ENCODE results near the gene CCDC177. TPM values are rescaled to one million over a fixed set of nuclear protein-coding genes. Genes with fewer than 3 reads are reported as not detected.

Gene CCDC177
- total RNA-seq, 3 donors from 2014 or later (not counting 1 experiment from before 2014, with no cell fraction given): not detected

DNA sequence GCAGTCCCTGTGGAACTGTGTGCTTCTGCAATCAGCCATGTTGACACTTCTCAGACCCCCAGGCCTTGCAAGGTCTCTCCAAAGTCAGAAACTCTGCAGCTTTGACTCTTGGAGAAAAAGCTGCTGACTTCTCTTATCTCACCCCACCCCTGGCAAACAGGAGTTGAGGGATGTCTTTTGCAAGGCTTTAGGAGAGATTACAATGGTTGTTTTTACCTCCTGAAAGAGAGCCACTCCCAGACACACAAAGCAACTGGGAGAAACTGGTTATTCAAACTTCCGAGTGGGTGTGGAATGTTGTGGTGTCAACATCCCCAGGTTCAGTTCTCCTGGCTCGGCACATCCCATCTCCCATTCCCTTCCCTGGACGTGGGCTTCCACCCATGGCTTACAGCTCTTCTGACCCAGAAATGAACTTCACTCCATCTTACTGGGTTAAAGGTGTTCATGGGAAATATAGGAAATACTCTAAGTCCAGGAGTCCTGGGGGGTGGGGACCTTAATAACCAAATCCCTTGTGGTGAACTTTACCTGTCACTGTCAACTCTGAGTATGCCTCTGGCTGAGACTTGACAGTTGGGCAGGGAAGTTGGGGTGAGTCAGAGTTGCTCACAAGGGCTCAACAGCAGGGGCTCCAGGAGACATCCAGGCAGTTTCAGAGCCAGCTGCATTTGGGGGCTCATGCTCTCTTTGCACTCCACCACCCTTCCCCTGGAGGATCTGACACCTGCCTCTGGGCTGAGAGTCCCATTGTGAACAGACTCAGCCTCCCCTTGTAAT is 41.9 kb downstream of the CCDC177 start:
- Histone ChIP-seq H3K27me3 (ENCODE audit: control insufficient read depth, insufficient read depth, low read length) (no peaks in the 10 kb centered on the region), H3K9me3 (ENCODE audit: control insufficient read depth, insufficient read depth, low read length) (no peaks in the 10 kb centered on the region), H3K36me3 (ENCODE audit: control insufficient read depth, insufficient read depth, low read length) (no peaks in the 10 kb centered on the region), H3K4me1 (ENCODE audit: control insufficient read depth, insufficient read depth, low read length) (no peaks in the 10 kb centered on the region), H3K27ac (ENCODE audit: low read length) (no peak overlapping the region), H3K4me3 (ENCODE audit: low read length) (no peak overlapping the region)
- Mint-ChIP-seq H3K4me3 (no peak overlapping the region), H3K27ac (no peak overlapping the region), H3K9me3 (no peaks in the 10 kb centered on the region), H3K36me3 (no peaks in the 10 kb centered on the region), H3K4me1 (no peaks in the 10 kb centered on the region), H3K27me3 (ENCODE audit: low read depth in 2 of 2) (peaks cover 13 to 38% of the 10 kb centered on the region in 2 donors)
- intact Hi-C loops (cut with micrococcal nuclease): no loop called here
- TF ChIP-seq, protein P1, sequence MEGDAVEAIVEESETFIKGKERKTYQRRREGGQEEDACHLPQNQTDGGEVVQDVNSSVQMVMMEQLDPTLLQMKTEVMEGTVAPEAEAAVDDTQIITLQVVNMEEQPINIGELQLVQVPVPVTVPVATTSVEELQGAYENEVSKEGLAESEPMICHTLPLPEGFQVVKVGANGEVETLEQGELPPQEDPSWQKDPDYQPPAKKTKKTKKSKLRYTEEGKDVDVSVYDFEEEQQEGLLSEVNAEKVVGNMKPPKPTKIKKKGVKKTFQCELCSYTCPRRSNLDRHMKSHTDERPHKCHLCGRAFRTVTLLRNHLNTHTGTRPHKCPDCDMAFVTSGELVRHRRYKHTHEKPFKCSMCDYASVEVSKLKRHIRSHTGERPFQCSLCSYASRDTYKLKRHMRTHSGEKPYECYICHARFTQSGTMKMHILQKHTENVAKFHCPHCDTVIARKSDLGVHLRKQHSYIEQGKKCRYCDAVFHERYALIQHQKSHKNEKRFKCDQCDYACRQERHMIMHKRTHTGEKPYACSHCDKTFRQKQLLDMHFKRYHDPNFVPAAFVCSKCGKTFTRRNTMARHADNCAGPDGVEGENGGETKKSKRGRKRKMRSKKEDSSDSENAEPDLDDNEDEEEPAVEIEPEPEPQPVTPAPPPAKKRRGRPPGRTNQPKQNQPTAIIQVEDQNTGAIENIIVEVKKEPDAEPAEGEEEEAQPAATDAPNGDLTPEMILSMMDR (IDR thresholded peaks at IDR 0.05): no peak
- no CpG with 5 or more reads among the region's 3 CpGs for WGBS (ENCODE audit: insufficient coverage)
- DNase-seq (no peak), ATAC-seq (no peak)

DNA sequence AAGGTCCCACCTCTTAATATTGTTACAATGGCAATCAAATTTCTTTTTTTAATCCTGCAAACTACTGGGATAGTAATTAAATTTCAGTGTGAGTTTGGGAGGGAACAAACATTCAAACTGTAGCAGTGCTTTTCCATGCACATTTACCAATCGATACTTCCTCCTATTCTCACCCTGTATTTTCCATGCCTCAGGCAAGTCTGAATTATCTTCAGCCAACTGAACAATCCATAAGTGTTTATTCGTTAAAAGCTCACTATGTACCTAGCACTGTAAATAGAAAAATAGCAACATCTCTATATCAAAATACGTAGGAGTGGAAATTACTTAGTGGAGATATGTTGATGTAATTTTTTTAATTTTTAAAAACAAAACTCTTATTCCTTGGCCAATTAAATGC is 43.5 kb downstream of the CCDC177 start:
- Mint-ChIP-seq H3K4me3 (no peak overlapping the region), H3K27me3 (ENCODE audit: low read depth in 2 of 2) (peaks cover 10 to 25% of the 10 kb centered on the region in 2 donors), H3K4me1 (no peaks in the 10 kb centered on the region), H3K36me3 (no peaks in the 10 kb centered on the region), H3K27ac (no peak overlapping the region), H3K9me3 (no peaks in the 10 kb centered on the region)
- Histone ChIP-seq H3K36me3 (ENCODE audit: control insufficient read depth, insufficient read depth, low read length) (no peaks in the 10 kb centered on the region), H3K9me3 (ENCODE audit: control insufficient read depth, insufficient read depth, low read length) (no peaks in the 10 kb centered on the region), H3K27me3 (ENCODE audit: control insufficient read depth, insufficient read depth, low read length) (no peaks in the 10 kb centered on the region), H3K27ac (ENCODE audit: low read length) (no peak overlapping the region), H3K4me1 (ENCODE audit: control insufficient read depth, insufficient read depth, low read length) (no peaks in the 10 kb centered on the region), H3K4me3 (ENCODE audit: low read length) (no peak overlapping the region)
- DNase-seq (no peak), ATAC-seq (no peak)
- intact Hi-C loops (cut with micrococcal nuclease): no loop called here
- TF ChIP-seq, protein P1 (IDR thresholded peaks at IDR 0.05): no peak
- 50% methylated on average over 1 of the region's 3 CpGs for WGBS (ENCODE audit: insufficient coverage)

DNA sequence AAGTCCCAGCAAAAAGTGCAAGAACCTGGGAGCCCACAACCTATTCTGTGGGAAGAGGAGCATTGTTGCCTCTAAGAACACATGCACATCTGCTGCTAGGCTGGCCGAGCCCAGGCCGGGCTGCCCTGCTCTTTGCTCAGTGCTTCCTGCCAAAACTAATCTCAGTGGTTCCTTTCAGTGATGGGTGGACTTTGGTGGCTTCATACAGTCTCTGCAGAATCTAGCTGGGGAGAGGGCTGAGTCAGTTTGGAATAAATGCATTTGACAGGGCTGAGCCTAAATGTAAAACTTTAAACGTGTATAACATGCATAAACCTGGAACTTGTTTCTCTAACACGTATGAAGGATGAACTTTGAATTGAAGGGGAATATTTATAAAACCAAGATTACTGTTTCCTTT is 44.6 kb downstream of the CCDC177 start:
- intact Hi-C loops (cut with micrococcal nuclease): no loop called here
- Mint-ChIP-seq H3K9me3 (no peaks in the 10 kb centered on the region), H3K36me3 (no peaks in the 10 kb centered on the region), H3K4me1 (no peaks in the 10 kb centered on the region), H3K4me3 (no peak overlapping the region), H3K27ac (no peak overlapping the region), H3K27me3 (ENCODE audit: low read depth in 2 of 2) (peaks cover 7 to 15% of the 10 kb centered on the region in 2 donors)
- ATAC-seq (no peak), DNase-seq (no peak)
- TF ChIP-seq, protein P1 (IDR thresholded peaks at IDR 0.05): no peak
- H3K4me1 ChIP-seq (ENCODE audit: control insufficient read depth, insufficient read depth, low read length): no peaks in the 10 kb centered on the region
- no peaks in the 10 kb centered on the region for H3K36me3 ChIP-seq (ENCODE audit: control insufficient read depth, insufficient read depth, low read length)
- H3K27ac ChIP-seq (ENCODE audit: low read length): no peak overlapping the region
- no peaks in the 10 kb centered on the region for H3K9me3 ChIP-seq (ENCODE audit: control insufficient read depth, insufficient read depth, low read length)
- no peak overlapping the region for H3K4me3 ChIP-seq (ENCODE audit: low read length)
- no peaks in the 10 kb centered on the region for H3K27me3 ChIP-seq (ENCODE audit: control insufficient read depth, insufficient read depth, low read length)
- 81% methylated on average over 3 of the region's 4 CpGs for WGBS (ENCODE audit: insufficient coverage)

DNA sequence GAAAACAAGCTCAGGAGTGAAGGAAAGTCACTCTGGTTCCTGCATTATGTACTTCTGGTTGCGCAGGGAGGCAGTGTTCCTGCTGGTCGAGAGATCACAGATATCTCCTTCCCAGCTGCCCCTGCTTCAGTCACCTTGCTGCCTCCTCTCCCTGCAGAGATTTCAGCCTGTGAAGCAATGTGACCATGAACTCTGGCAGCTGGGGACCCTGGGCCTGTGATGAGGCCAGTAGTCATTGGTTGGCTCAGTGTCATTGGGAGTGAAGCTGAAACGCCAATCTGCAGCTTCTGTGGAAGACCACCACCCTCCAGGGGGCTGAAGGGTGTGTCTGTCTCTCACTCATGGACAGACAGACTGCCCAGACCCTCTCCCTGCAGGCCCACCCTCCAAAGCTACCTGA is 45.1 kb downstream of the CCDC177 start:
- Mint-ChIP-seq H3K27ac (no peak overlapping the region), H3K4me1 (no peaks in the 10 kb centered on the region), H3K4me3 (no peak overlapping the region), H3K9me3 (no peaks in the 10 kb centered on the region), H3K27me3 (ENCODE audit: low read depth in 2 of 2) (peaks cover 7 to 11% of the 10 kb centered on the region in 2 donors), H3K36me3 (no peaks in the 10 kb centered on the region)
- ATAC-seq (no peak), DNase-seq (no peak)
- WGBS (ENCODE audit: insufficient coverage): 74% methylated on average over 3 of the region's 3 CpGs
- Histone ChIP-seq H3K9me3 (ENCODE audit: control insufficient read depth, insufficient read depth, low read length) (no peaks in the 10 kb centered on the region), H3K4me1 (ENCODE audit: control insufficient read depth, insufficient read depth, low read length) (no peaks in the 10 kb centered on the region), H3K36me3 (ENCODE audit: control insufficient read depth, insufficient read depth, low read length) (no peaks in the 10 kb centered on the region), H3K4me3 (ENCODE audit: low read length) (no peak overlapping the region), H3K27ac (ENCODE audit: low read length) (no peak overlapping the region), H3K27me3 (ENCODE audit: control insufficient read depth, insufficient read depth, low read length) (no peaks in the 10 kb centered on the region)
- intact Hi-C loops (cut with micrococcal nuclease): no loop called here
- TF ChIP-seq, protein P1 (IDR thresholded peaks at IDR 0.05): no peak
